Lower leg skin (tissue), 4 donors: Measurements from ENCODE around the gene CORO7. TPM values are rescaled to one million over a fixed set of nuclear protein-coding genes. Genes with fewer than 3 reads are reported as not detected.

Experiments
- DNase-seq, 2 donors: peaks; one replicate each; pipeline ENCODE4 v3.0.0-alpha.2; 2019; ENCODE audit warnings: low spot score in 2 of 2
- H3K4me3 ChIP-seq: fragments of 200-600 bp; sonication (generic); 2 replicates; pipeline ENCODE4 v1.5.1; 2017; ENCODE audit warnings: mild to moderate bottlenecking, low read depth; ENCODE audit not compliant: poor library complexity, severe bottlenecking
- POLR2A ChIP-seq, 2 donors: fragments of 450-650 bp; IDR thresholded peaks; one replicate each; pipeline ENCODE4 v1.6.1; 2016 to 2017; ENCODE audit warnings: antibody characterized with exemption in 2 of 2, mild to moderate bottlenecking in 1 of 2, moderate library complexity in 1 of 2
- whole genome bisulfite sequencing, 2 donors: methylation state at CpG; one replicate each; pipeline ENCODE4 v1.1.5; 2018; 5-methylcytosine and 5-hydroxymethylcytosine counted together
- intact Hi-C: fragments of 100-400 bp; cut with DNase I; formaldehyde crosslinking; loops from one replicate; pipeline ENCODE4 v1.15.0; 2023; ENCODE audit warnings: low total_unique reads
- total RNA-seq, 4 donors: library from RNA; depleted of rRNA; stranded (reverse); fragments of >200 nt; gene quantifications; one replicate each; pipeline ENCODE4 v1.1.0, GENCODE V29; 2016
- TF ChIP-seq, protein P1 (sequence below), 3 donors: fragments of 450-650 bp; IDR thresholded peaks; one replicate each; pipeline ENCODE4 v1.5.1; 2016; ENCODE audit warnings: antibody characterized with exemption in 3 of 3, mild to moderate bottlenecking in 3 of 3, moderate library complexity in 2 of 3

Gene CORO7
- total RNA-seq, 4 donors from 2014 or later: 18.4 to 39.0 (median 22.7) TPM

DNA sequence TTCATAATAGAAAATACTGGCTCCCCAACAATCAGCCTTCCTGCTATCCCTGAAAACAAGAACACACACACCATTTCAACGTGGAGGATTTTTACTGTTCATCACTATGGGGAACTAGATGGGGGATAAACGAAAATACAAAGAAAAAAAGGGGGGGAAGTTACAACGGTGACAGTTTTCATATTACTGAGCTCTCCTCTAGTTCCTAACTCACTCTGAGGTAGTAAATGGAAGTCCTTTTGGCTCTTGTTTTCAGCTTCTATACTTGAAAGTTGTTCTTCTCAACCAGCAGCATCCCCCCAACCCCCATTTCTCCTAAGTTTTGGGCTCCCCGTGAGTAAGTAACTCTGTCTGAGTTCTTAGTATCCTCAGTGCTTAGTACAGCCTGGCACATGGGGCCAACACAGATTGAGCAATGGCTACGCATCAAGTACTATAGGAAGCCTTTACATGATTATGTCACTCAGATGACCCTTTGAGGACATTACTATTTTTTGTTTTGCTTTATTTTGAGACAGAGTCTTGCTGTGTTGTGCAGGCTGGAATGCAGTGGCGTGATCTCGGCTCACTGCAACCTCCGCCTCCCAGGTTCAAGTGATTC is 4.2 kb upstream of the CORO7 start:
- intact Hi-C loops: no loop called here
- no peak for DNase-seq
- no peak for TF ChIP-seq POLR2A (IDR thresholded peaks at IDR 0.05)
- TF ChIP-seq, protein P1, sequence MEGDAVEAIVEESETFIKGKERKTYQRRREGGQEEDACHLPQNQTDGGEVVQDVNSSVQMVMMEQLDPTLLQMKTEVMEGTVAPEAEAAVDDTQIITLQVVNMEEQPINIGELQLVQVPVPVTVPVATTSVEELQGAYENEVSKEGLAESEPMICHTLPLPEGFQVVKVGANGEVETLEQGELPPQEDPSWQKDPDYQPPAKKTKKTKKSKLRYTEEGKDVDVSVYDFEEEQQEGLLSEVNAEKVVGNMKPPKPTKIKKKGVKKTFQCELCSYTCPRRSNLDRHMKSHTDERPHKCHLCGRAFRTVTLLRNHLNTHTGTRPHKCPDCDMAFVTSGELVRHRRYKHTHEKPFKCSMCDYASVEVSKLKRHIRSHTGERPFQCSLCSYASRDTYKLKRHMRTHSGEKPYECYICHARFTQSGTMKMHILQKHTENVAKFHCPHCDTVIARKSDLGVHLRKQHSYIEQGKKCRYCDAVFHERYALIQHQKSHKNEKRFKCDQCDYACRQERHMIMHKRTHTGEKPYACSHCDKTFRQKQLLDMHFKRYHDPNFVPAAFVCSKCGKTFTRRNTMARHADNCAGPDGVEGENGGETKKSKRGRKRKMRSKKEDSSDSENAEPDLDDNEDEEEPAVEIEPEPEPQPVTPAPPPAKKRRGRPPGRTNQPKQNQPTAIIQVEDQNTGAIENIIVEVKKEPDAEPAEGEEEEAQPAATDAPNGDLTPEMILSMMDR (IDR thresholded peaks at IDR 0.05): no peak
- WGBS, 2 donors: 71 to 82% methylated on average over 8 of the region's 8 CpGs
- no peak overlapping the region for H3K4me3 ChIP-seq

DNA sequence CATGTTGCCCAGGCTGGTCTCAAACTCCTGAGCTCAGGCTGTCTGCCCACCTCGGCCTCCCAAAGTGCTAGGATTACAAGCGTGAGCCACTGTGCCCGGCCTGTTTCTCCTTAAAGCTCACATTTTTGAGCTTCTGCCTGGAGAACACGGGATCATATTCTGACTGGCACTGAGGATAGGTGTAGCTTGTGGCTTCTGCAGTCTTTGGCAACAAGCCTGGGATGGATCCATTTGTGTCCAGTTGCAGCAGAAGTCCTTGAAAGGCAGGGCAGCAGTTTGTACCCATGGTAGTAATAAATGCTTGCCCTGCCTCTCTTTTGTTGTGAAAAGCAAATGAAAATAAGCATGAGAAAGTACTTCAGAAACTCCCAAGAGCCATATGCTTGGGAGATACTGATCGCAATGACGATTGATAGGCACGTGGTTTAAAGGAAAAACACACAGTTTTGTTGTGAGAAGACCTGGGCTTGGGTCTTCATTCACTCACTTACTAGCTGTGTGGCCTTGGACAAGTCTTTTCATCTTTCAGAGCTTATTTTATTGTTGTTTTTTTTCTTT is 3.1 kb upstream of the CORO7 start:
- intact Hi-C loops: no loop called here
- WGBS, 2 donors: 83 to 88% methylated on average over 7 of the region's 7 CpGs
- H3K4me3 ChIP-seq: no peak overlapping the region
- DNase-seq: no peak
- TF ChIP-seq, protein P1 (IDR thresholded peaks at IDR 0.05): no peak
- TF ChIP-seq POLR2A (IDR thresholded peaks at IDR 0.05): no peak

DNA sequence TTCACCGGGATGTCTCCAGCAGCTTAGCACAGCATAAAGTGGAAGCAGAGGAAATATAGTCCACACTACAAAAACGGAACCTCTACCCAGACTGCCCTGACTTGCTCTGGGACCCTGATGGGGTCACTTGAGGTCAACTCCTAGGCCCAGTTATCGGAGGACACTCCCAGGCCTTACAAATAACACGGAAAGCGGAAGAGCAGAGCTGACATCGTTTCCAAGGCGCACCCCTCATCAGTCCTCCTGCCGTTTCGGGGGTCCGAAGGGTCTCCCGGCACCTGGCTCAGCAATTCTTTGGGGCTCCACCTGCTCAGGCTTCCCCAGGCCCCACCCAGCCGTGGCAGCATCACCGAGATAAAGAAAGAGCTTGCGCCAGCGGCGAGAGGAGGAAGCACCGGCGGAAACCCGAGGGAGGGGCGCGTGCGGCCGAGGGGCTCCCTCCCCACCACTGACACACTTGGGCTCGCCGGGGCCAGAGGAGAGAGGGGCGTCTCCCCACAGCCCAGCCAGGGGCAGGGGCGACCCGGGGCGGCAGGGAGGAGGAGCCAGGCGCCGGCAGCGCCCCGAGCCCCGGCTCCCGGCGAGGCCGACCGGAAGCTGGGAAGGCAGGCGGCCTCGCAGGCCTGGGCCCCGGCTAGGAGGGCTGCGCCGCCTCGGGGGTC is 727 bp downstream of the CORO7 start:
- TF ChIP-seq, protein P1 (IDR thresholded peaks at IDR 0.05): no peak
- no peak for TF ChIP-seq POLR2A (IDR thresholded peaks at IDR 0.05)
- peak in 1 of 2 donors; percentile 91 for DNase-seq
- peak overlapping the region; percentile 81 for H3K4me3 ChIP-seq
- 2% methylated on average over 23 to 28 of the region's 44 CpGs for WGBS, 2 donors
- intact Hi-C loops: no loop called here

DNA sequence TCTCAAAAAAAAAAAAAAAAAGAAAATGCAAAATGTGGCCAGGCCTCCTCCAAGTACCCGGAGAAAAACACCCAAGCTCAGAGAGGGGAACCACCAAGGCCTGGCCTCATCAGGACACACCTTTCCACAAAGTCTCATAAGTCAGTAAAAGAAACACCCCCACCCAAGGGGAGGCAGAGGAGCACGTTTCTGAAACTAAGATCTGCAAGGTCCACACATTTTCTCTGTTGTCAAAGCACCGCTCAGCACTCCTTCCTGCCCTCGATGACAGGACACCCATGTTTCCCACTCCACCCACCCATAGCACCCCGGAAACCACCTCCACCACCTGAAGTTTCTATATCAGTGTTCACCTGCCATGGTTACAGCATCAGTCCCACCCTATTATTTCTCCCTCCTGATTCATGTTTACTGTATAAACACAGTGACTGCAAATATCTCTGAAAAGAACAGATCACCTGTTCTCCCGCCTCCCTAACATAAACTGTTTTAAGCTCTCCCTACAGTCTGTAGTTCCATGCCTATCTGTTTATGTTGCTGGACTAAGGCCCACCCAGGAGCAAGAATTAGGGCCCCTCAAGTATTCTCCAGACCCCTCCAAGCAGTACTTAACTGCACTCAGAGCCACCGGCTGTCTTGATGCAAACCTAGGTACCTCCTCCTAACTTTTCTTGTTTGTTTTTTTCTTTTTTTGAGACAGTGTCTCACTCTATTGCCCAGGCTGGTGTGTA is 2.0 kb downstream of the CORO7 start:
- 85% methylated on average over 7 of the region's 7 CpGs for WGBS, 2 donors
- intact Hi-C loops: no loop called here
- TF ChIP-seq POLR2A (IDR thresholded peaks at IDR 0.05): no peak
- TF ChIP-seq, protein P1 (IDR thresholded peaks at IDR 0.05): no peak
- H3K4me3 ChIP-seq: no peak overlapping the region
- no peak for DNase-seq

DNA sequence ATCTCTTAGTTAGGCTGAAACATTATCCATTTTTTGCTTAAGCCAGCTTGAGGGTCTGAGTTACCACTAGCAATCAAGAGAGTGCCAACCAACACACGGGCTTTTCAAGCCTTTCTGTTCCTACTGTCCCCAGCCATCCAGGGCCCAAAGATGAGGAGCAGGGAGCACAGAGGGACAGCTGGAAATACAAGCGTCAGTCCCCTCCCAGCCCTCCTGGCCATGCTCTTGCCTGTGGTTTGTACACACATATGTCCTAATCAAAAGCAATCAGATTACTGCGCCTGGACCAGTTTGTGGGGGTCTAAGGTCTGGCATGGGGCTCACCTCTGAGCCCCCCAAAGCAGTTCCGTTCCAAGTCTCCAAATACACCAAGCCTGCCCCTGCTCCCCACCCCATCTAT is 3.5 kb downstream of the CORO7 start:
- intact Hi-C loops: no loop called here
- WGBS, 2 donors: 90 to 96% methylated on average over 4 of the region's 4 CpGs
- TF ChIP-seq, protein P1 (IDR thresholded peaks at IDR 0.05): no peak
- no peak for TF ChIP-seq POLR2A (IDR thresholded peaks at IDR 0.05)
- no peak for DNase-seq
- no peak overlapping the region for H3K4me3 ChIP-seq
